Neuronal stem cell (in vitro differentiated cells): ENCODE results near the gene PDCD6IP.

ENCODE experiments used
- DNase-seq: peaks from one replicate; pipeline ENCODE4 v3.0.0-alpha.2; 2013; ENCODE audit warnings: low spot score
- H2AFZ ChIP-seq: one replicate; pipeline ENCODE4 v1.6.1; 2013; ENCODE audit warnings: mild to moderate bottlenecking, low read length, inconsistent platforms
- H2AK5ac ChIP-seq: 2 replicates; pipeline ENCODE4 v1.6.1; 2013; ENCODE audit warnings: low read depth, mild to moderate bottlenecking, inconsistent platforms, low read length, moderate library complexity, mixed read lengths
- H2BK120ac ChIP-seq: 2 replicates; pipeline ENCODE4 v1.6.1; 2013; ENCODE audit warnings: low read depth, mild to moderate bottlenecking, inconsistent platforms, low read length, moderate library complexity, mixed read lengths
- H2BK12ac ChIP-seq: one replicate; pipeline ENCODE4 v1.6.1; 2013; ENCODE audit warnings: low read length, inconsistent platforms
- H2BK15ac ChIP-seq: 2 replicates; pipeline ENCODE4 v1.6.1; 2013; ENCODE audit warnings: mild to moderate bottlenecking, low read length, inconsistent platforms, mixed read lengths
- H2BK5ac ChIP-seq: one replicate; pipeline ENCODE4 v1.6.1; 2013; ENCODE audit warnings: inconsistent platforms, mild to moderate bottlenecking, low read length, moderate library complexity
- H3K14ac ChIP-seq: one replicate; pipeline ENCODE4 v1.6.1; 2013; ENCODE audit warnings: low read length, inconsistent platforms
- H3K18ac ChIP-seq: 2 replicates; pipeline ENCODE4 v1.6.1; 2013; ENCODE audit warnings: low read length, inconsistent platforms
- H3K23ac ChIP-seq: 2 replicates; pipeline ENCODE4 v1.6.1; 2013; ENCODE audit warnings: low read depth, mild to moderate bottlenecking, mixed read lengths, low read length, inconsistent platforms; ENCODE audit not compliant: poor library complexity
- H3K27ac ChIP-seq: replicated peaks from 3 replicates; pipeline ENCODE4 v1.5.1; 2013; ENCODE audit warnings: low read length, inconsistent platforms
- H3K27me3 ChIP-seq, 3 experiments: 2 replicates each; pipeline ENCODE4 v1.6.1; 2013; ENCODE audit warnings: low read length in 3 of 3, mild to moderate bottlenecking in 2 of 3, inconsistent platforms in 1 of 3, low read depth in 1 of 3, mixed read lengths in 1 of 3, moderate library complexity in 1 of 3; ENCODE audit not compliant: control insufficient read depth in 3 of 3, insufficient read depth in 3 of 3
- H3K36me3 ChIP-seq, 2 donors: replicated peaks in 1 of 2; 2 replicates each; pipeline ENCODE4 v1.6.1; 2013; ENCODE audit warnings: low read length in 2 of 2; ENCODE audit not compliant: control insufficient read depth in 2 of 2, insufficient read depth in 2 of 2
- H3K4ac ChIP-seq: 2 replicates; pipeline ENCODE4 v1.6.1; 2013; ENCODE audit warnings: inconsistent platforms, mild to moderate bottlenecking, low read length, moderate library complexity
- H3K4me1 ChIP-seq, 2 donors: 1 replicate in 1 of 2; 2 replicates in 1 of 2; pipeline ENCODE4 v1.6.1; 2013; ENCODE audit warnings: low read length in 2 of 2, low read depth in 1 of 2; ENCODE audit not compliant: control insufficient read depth in 2 of 2, insufficient read depth in 1 of 2
- H3K4me2 ChIP-seq: one replicate; pipeline ENCODE4 v1.6.1; 2013; ENCODE audit warnings: mild to moderate bottlenecking, low read length, inconsistent platforms; ENCODE audit not compliant: insufficient read depth, poor library complexity, severe bottlenecking
- H3K4me3 ChIP-seq, 2 donors: 2 replicates each; pipeline ENCODE4 v1.5.1; 2013; ENCODE audit warnings: low read length in 2 of 2, mild to moderate bottlenecking in 2 of 2, inconsistent platforms in 1 of 2, moderate library complexity in 1 of 2
- H3K79me1 ChIP-seq: one replicate; pipeline ENCODE4 v1.6.1; 2013; ENCODE audit warnings: low read depth, mild to moderate bottlenecking, inconsistent platforms, low read length, moderate library complexity
- H3K9ac ChIP-seq: one replicate; pipeline ENCODE4 v1.6.1; 2013; ENCODE audit warnings: mild to moderate bottlenecking, low read depth, low read length, inconsistent platforms; ENCODE audit not compliant: poor library complexity
- H3K9me3 ChIP-seq, 2 donors: replicated peaks in 1 of 2; 2 replicates each; pipeline versions ENCODE3 to v1.6.1; 2013; ENCODE audit warnings: low read length in 2 of 2, mild to moderate bottlenecking in 2 of 2, inconsistent platforms in 1 of 2, low read depth in 1 of 2, mixed read lengths in 1 of 2, moderate library complexity in 1 of 2; ENCODE audit not compliant: control insufficient read depth in 2 of 2, insufficient read depth in 1 of 2
- H4K8ac ChIP-seq: one replicate; pipeline ENCODE4 v1.6.1; 2013; ENCODE audit warnings: low read depth, mild to moderate bottlenecking, inconsistent platforms, low read length, moderate library complexity
- H4K91ac ChIP-seq: one replicate; pipeline ENCODE4 v1.6.1; 2013; ENCODE audit warnings: low read length, low read depth, mild to moderate bottlenecking, inconsistent platforms; ENCODE audit not compliant: poor library complexity
- WGBS, 2 donors: extraction: QIAGEN DNeasy Blood & Tissue Kit; methylation state at CpG; one replicate each; pipeline ENCODE4 v1.1.7; 2013; ENCODE audit warnings: missing lambda C conversion rate in 2 of 2, mixed read lengths in 1 of 2; ENCODE audit not compliant: insufficient read length in 2 of 2, insufficient replicate concordance in 1 of 2; ENCODE audit errors: extremely low coverage in 2 of 2; 5-methylcytosine and 5-hydroxymethylcytosine counted together

Gene PDCD6IP

GRCh38 chr3:33865133-33865532 is 66.7 kb downstream of the PDCD6IP start:
- Histone ChIP-seq H3K9ac (no peak overlapping the region), H3K4me3 (no peak overlapping the region), H2BK12ac (no peak overlapping the region), H3K4ac (no peak overlapping the region), H3K27ac (no peak overlapping the region), H2BK120ac (no peak overlapping the region), H3K14ac (no peak overlapping the region), H2AK5ac (no peak overlapping the region), H3K79me1 (no peaks in the 10 kb centered on the region), H2AFZ (no peak overlapping the region), H3K18ac (no peak overlapping the region), H3K9me3 (no peaks in the 10 kb centered on the region), H2BK15ac (no peak overlapping the region), H4K91ac (no peak overlapping the region), H3K36me3 (peaks cover 7 to 66% of the 10 kb centered on the region in 2 donors), H3K27me3 (no peaks in the 10 kb centered on the region), H3K4me1 (no peaks in the 10 kb centered on the region), H3K4me2 (no peak overlapping the region), H3K23ac (no peak overlapping the region), H4K8ac (no peak overlapping the region), H2BK5ac (no peak overlapping the region)
- no peak for DNase-seq
- no CpG with 5 or more reads among the region's 4 CpGs for WGBS, 2 donors

- H3K18ac ChIP-seq: no peak overlapping the region
- H3K4me2 ChIP-seq: no peak overlapping the region
- no peaks in the 10 kb centered on the region for H3K4me1 ChIP-seq
- no peak overlapping the region for H3K23ac ChIP-seq
- no peak overlapping the region for H2BK120ac ChIP-seq
- H4K91ac ChIP-seq: no peak overlapping the region
- H4K8ac ChIP-seq: no peak overlapping the region
- H3K4ac ChIP-seq: no peak overlapping the region
- H2BK5ac ChIP-seq: no peak overlapping the region
- peaks cover 9 to 51% of the 10 kb centered on the region in 2 donors for H3K36me3 ChIP-seq
- no peak overlapping the region for H3K14ac ChIP-seq
- no peak overlapping the region for H2AFZ ChIP-seq
- no CpG with 5 or more reads among the region's 1 CpG for WGBS, 2 donors
- H3K9ac ChIP-seq: no peak overlapping the region
- H3K27me3 ChIP-seq: no peaks in the 10 kb centered on the region
- H2AK5ac ChIP-seq: no peak overlapping the region
- no peak overlapping the region for H3K4me3 ChIP-seq
- no peaks in the 10 kb centered on the region for H3K79me1 ChIP-seq
- no peak overlapping the region for H2BK15ac ChIP-seq
- DNase-seq: no peak
- no peak overlapping the region for H3K27ac ChIP-seq
- H2BK12ac ChIP-seq: no peak overlapping the region
- H3K9me3 ChIP-seq: no peaks in the 10 kb centered on the region
Observed at GRCh38 chr3:33868309-33868708, 69.9 kb downstream of the PDCD6IP start.

DNA sequence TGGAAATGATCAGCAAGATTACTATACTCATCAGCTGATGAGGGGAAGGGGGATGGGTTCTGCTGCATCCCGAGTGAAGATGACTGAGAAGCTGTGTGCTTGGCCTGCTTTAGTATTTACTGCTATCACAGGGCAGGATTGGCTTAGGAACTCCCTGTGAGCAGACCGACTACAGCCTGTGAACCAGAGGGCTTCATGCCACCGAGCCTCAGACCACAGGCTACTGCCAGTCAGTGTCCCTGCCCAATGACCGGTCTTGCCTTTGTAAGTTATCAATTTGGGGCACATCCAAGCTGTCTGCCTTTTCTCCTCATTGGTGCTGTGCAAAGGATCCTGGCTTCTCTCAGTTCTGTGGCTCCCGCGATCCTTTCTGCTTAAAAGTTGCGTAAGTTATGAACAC is 71.5 kb downstream of the PDCD6IP start:
- Histone ChIP-seq H2AFZ (no peak overlapping the region), H3K27me3 (no peaks in the 10 kb centered on the region), H2BK15ac (no peak overlapping the region), H3K4me3 (no peak overlapping the region), H2BK120ac (no peak overlapping the region), H2AK5ac (no peak overlapping the region), H2BK12ac (no peak overlapping the region), H3K4ac (no peak overlapping the region), H4K91ac (no peak overlapping the region), H3K36me3 (peaks cover 8 to 34% of the 10 kb centered on the region in 2 donors), H3K23ac (no peak overlapping the region), H3K18ac (no peak overlapping the region), H4K8ac (no peak overlapping the region), H3K79me1 (no peaks in the 10 kb centered on the region), H3K4me1 (no peaks in the 10 kb centered on the region), H3K9me3 (no peaks in the 10 kb centered on the region), H2BK5ac (no peak overlapping the region), H3K4me2 (no peak overlapping the region), H3K27ac (no peak overlapping the region), H3K9ac (no peak overlapping the region), H3K14ac (no peak overlapping the region)
- no peak for DNase-seq
- WGBS, 2 donors: no CpG with 5 or more reads among the region's 7 CpGs

- no CpG with 5 or more reads among the region's 1 CpG for WGBS, 2 donors
- no peak overlapping the region for H3K9ac ChIP-seq
- H3K14ac ChIP-seq: no peak overlapping the region
Observed at GRCh38 chr3:33874815-33875214, 76.4 kb downstream of the PDCD6IP start.

More at GRCh38 chr3:33874815-33875214, 76.4 kb downstream of the PDCD6IP start:
- no peak overlapping the region for H2BK5ac ChIP-seq
- H3K4ac ChIP-seq: no peak overlapping the region
- no peak overlapping the region for H4K91ac ChIP-seq
- H4K8ac ChIP-seq: no peak overlapping the region
- no peaks in the 10 kb centered on the region for H3K9me3 ChIP-seq
- no peaks in the 10 kb centered on the region for H3K27me3 ChIP-seq
- H2AK5ac ChIP-seq: no peak overlapping the region
- H2BK120ac ChIP-seq: no peak overlapping the region
- no peak overlapping the region for H2BK15ac ChIP-seq
- H2BK12ac ChIP-seq: no peak overlapping the region
- no peaks in the 10 kb centered on the region for H3K79me1 ChIP-seq
- H3K23ac ChIP-seq: no peak overlapping the region
- H3K4me3 ChIP-seq: no peak overlapping the region
- H3K36me3 ChIP-seq: peaks cover 1 to 3% of the 10 kb centered on the region in 2 donors
- H3K18ac ChIP-seq: no peak overlapping the region
- no peak for DNase-seq
- no peak overlapping the region for H3K27ac ChIP-seq
- no peak overlapping the region for H2AFZ ChIP-seq
- no peak overlapping the region for H3K4me2 ChIP-seq
- H3K4me1 ChIP-seq: no peaks in the 10 kb centered on the region
